K562 (cell line): ENCODE data around the gene DMP1. TPM values are rescaled to one million over a fixed set of nuclear protein-coding genes. Genes with fewer than 3 reads are reported as not detected.

Experiments
- ATAC-seq: fragments of 200-7000 bp; cut with Tn5 transposase; 3 replicates; pipeline ENCODE4 v1.9.1; 2020; ENCODE audit warnings: moderate library complexity
- BruUV-seq: library from RNA; stranded (reverse); fragments of 400-500 nt; replicated peaks from 2 replicates; lab custom pipeline; 2021; lab: Mats Ljungman, UMichigan
- CTCF ChIA-PET: fragments of 300-600 bp; formaldehyde crosslinking; extraction: SDS; loops from one replicate; lab custom pipeline; 2021; ENCODE audit warnings: low intra/inter-chr PET ratio; lab: Yijun Ruan, JAX
- POLR2A ChIA-PET: fragments of 300-600, 350-650 bp; sonication (Branson Sonifier 250); formaldehyde crosslinking; extraction: SDS; loops from one replicate; lab custom pipeline; 2021; ENCODE audit warnings: antibody characterized with exemption, inconsistent platforms; lab: Yijun Ruan, JAX
- DNase-seq, 4 experiments: peaks; one replicate each; pipeline versions ENCODE4 v3.0.0 to v3.0.0-alpha.2; 2011 to 2018; ENCODE audit warnings: low spot score in 3 of 4, mixed read lengths in 3 of 4; ENCODE audit errors: extremely low read depth in 1 of 4
- FAIRE-seq: peaks from 2 replicates; lab custom pipeline; 2011; peaks lifted over from hg19 to GRCh38; lab: Jason Lieb, UNC
- H2AFZ ChIP-seq: 2 replicates; pipeline ENCODE4 v1.6.0; 2011; ENCODE audit warnings: low read depth, low read length, control low read depth, inconsistent platforms
- H3K27ac ChIP-seq: fragments of 200-600 bp; 3 replicates; pipeline ENCODE4 v1.8.0; 2011; ENCODE audit warnings: low read depth, mild to moderate bottlenecking, control low read depth, inconsistent platforms, low read length, moderate library complexity, mixed read lengths; ENCODE audit errors: extremely low read depth
- H3K27me3 ChIP-seq, 2 experiments: fragments of 300-600 bp in 1 of 2; 2 replicates in 1 of 2; 3 replicates in 1 of 2; pipeline versions ENCODE4 v1.6.0 to v1.8.0; 2011; ENCODE audit warnings: inconsistent platforms in 2 of 2, low read length in 2 of 2, mild to moderate bottlenecking in 1 of 2, mixed read lengths in 1 of 2, moderate library complexity in 1 of 2; ENCODE audit not compliant: control insufficient read depth in 2 of 2, insufficient read depth in 2 of 2
- H3K36me3 ChIP-seq: fragments of 300-600 bp; 3 replicates; pipeline ENCODE4 v1.8.0; 2011; ENCODE audit warnings: mild to moderate bottlenecking, low read length, inconsistent platforms; ENCODE audit not compliant: control insufficient read depth, insufficient read depth
- H3K4me1 ChIP-seq, 2 experiments: fragments of 200-600 bp in 1 of 2; replicated peaks in 1 of 2; 2 replicates in 1 of 2; 3 replicates in 1 of 2; pipeline versions ENCODE4 v1.5.1 to v1.8.0; 2011; ENCODE audit warnings: inconsistent platforms in 2 of 2, low read length in 2 of 2, mild to moderate bottlenecking in 1 of 2, mixed read lengths in 1 of 2, moderate library complexity in 1 of 2; ENCODE audit not compliant: control insufficient read depth in 2 of 2, insufficient read depth in 2 of 2
- H3K4me2 ChIP-seq: 2 replicates; pipeline ENCODE4 v1.6.1; 2011; ENCODE audit warnings: low read length, control low read depth, inconsistent platforms, mixed read lengths; ENCODE audit not compliant: insufficient read depth
- H3K4me3 ChIP-seq: fragments of 200-600 bp; sonication (generic), shearing (Covaris generic); 2 replicates; pipeline ENCODE4 v1.5.1; 2016; ENCODE audit warnings: control low read depth, inconsistent platforms
- H3K79me2 ChIP-seq: fragments of 200-600 bp; 3 replicates; pipeline ENCODE4 v1.8.0; 2011; ENCODE audit warnings: low read length, inconsistent platforms; ENCODE audit not compliant: control insufficient read depth, insufficient read depth
- H3K9ac ChIP-seq, 2 experiments: 2 replicates each; pipeline versions ENCODE4 v1.6.0 to v1.6.1; 2011; ENCODE audit warnings: low read depth in 2 of 2, low read length in 2 of 2, control low read depth in 1 of 2, inconsistent platforms in 1 of 2, mild to moderate bottlenecking in 1 of 2, mixed read lengths in 1 of 2; ENCODE audit not compliant: insufficient read depth in 1 of 2
- H3K9me1 ChIP-seq: one replicate; pipeline ENCODE4 v1.6.0; 2011; ENCODE audit warnings: inconsistent platforms, mild to moderate bottlenecking, low read length, moderate library complexity; ENCODE audit not compliant: control insufficient read depth, insufficient read depth
- H3K9me3 ChIP-seq: replicated peaks from 2 replicates; pipeline ENCODE4 v1.5.1; 2011; ENCODE audit warnings: low read depth, low read length, inconsistent platforms; ENCODE audit not compliant: control insufficient read depth, insufficient read depth
- H4K20me1 ChIP-seq: replicated peaks from 2 replicates; pipeline ENCODE4 v1.6.1; 2011; ENCODE audit warnings: low read length, inconsistent platforms, mixed read lengths; ENCODE audit not compliant: control insufficient read depth, insufficient read depth
- CHD2 ChIP-seq: IDR thresholded peaks from 2 replicates; pipeline ENCODE4 v1.6.1; 2011; ENCODE audit warnings: low read depth, low read length
- CHD4 ChIP-seq: fragments of 200-600 bp; sonication (generic); IDR thresholded peaks from 3 replicates; pipeline ENCODE4 v1.6.1; 2012; ENCODE audit warnings: low read depth, mild to moderate bottlenecking, mixed read lengths, low read length, inconsistent platforms; ENCODE audit not compliant: insufficient read depth, insufficient replicate concordance, poor library complexity, severe bottlenecking
- EP400 ChIP-seq: fragments of 450-650 bp; IDR thresholded peaks from 2 replicates; pipeline ENCODE4 v1.6.1; 2017; ENCODE audit warnings: antibody characterized with exemption, mild to moderate bottlenecking, moderate library complexity
- ESRRB ChIP-seq: fragments of 250-450 bp; sonication (Bioruptor Pico); IDR thresholded peaks from 2 replicates; pipeline ENCODE4 v1.5.0; 2020; ENCODE audit warnings: mild to moderate bottlenecking, moderate library complexity, borderline replicate concordance
- ETS1 ChIP-seq: conservative IDR thresholded peaks from 2 replicates; pipeline ENCODE4 v1.6.1; 2011; ENCODE audit warnings: low read depth, mild to moderate bottlenecking, low read length; ENCODE audit not compliant: control insufficient read depth
- HDGF ChIP-seq: fragments of 450-650 bp; IDR thresholded peaks from 2 replicates; pipeline ENCODE4 v1.6.1; 2016
- ILK ChIP-seq: fragments of 450-650 bp; IDR thresholded peaks from 2 replicates; pipeline ENCODE4 v1.6.1; 2016; ENCODE audit warnings: missing genetic modification characterization, low read depth, mild to moderate bottlenecking, missing compliant biosample characterization, moderate library complexity, borderline replicate concordance
- KLF10 ChIP-seq: fragments of 250-450 bp; sonication (Bioruptor Pico); IDR thresholded peaks from 2 replicates; pipeline ENCODE4 v1.6.1; 2021; ENCODE audit warnings: matching md5 sums
- MTA3 ChIP-seq: fragments of 450-650 bp; formaldehyde crosslinking; IDR thresholded peaks from 2 replicates; pipeline ENCODE4 v1.6.1; 2017; ENCODE audit warnings: mild to moderate bottlenecking, borderline replicate concordance
- OTX1 ChIP-seq: fragments of 450-650 bp; formaldehyde crosslinking; IDR thresholded peaks from 2 replicates; pipeline ENCODE4 v1.4.0; 2022; ENCODE audit warnings: mild to moderate bottlenecking
- PHF20 ChIP-seq: fragments of 450-650 bp; IDR thresholded peaks from 2 replicates; pipeline ENCODE4 v1.6.1; 2018; ENCODE audit not compliant: partially characterized antibody
- POLR2AphosphoS2 ChIP-seq: IDR thresholded peaks from 2 replicates; pipeline ENCODE4 v1.6.1; 2012; ENCODE audit warnings: low read length, improper control_type of control experiment
- PTBP1 ChIP-seq: fragments of 200-400 bp; formaldehyde crosslinking; IDR thresholded peaks from 2 replicates; pipeline ENCODE4 v1.6.1; 2017; ENCODE audit warnings: low read depth, low read length
- RBM34 ChIP-seq: fragments of 200-400 bp; formaldehyde crosslinking; IDR thresholded peaks from 2 replicates; pipeline ENCODE4 v1.6.1; 2018; ENCODE audit warnings: low read length, borderline replicate concordance; ENCODE audit not compliant: insufficient read depth
- ZC3H11A ChIP-seq: IDR thresholded peaks from 2 replicates; pipeline ENCODE4 v1.6.1; 2012; ENCODE audit warnings: low read depth, low read length, improper control_type of control experiment
- ZNF695 ChIP-seq: fragments of 450-650 bp; formaldehyde crosslinking; IDR thresholded peaks from 2 replicates; pipeline ENCODE4 v1.4.0; 2020; ENCODE audit warnings: mild to moderate bottlenecking, moderate library complexity
- in situ Hi-C: fragments of 300-500 bp; cut with MboI; formaldehyde crosslinking; loops from 4 replicates; pipeline ENCODE4 v1.15.0; 2018; ENCODE audit warnings: inconsistent platforms, mixed read lengths
- intact Hi-C: fragments of 100-400 bp; cut with micrococcal nuclease; formaldehyde crosslinking; loops from 2 replicates; pipeline ENCODE4 v1.14.2; 2022
- polyA plus RNA-seq, 8 experiments: library from polyadenylated mRNA; depleted of rRNA in 4 of 8; stranded (reverse) in 5 of 8; unstranded in 3 of 8; fragments of >200 nt; fragmentation: Nextera tagmentation in 2 of 8; fragmentation: Illumina TruSeq in 1 of 8; extraction: Ambion mirVana in 2 of 8; extraction: Trizol in 1 of 8; gene quantifications; 2 replicates each; pipeline versions ENCODE4 v1.2.1 to v1.2.3, GENCODE V29; 2011 to 2014; ENCODE audit warnings: inconsistent platforms in 1 of 8, missing spikeins in 1 of 8
- total RNA-seq, 7 experiments: library from RNA; depleted of rRNA in 6 of 7; stranded (reverse); fragments of >200 nt in 6 of 7; fragmentation: Illumina TruSeq in 2 of 7; extraction: Trizol in 2 of 7; gene quantifications; 2 replicates each; pipeline versions ENCODE4 v1.2.1 to v1.2.3, GENCODE V29; 2011 to 2021; ENCODE audit warnings: low replicate concordance in 1 of 7
- TF ChIP-seq, protein P1 (sequence below), 3 experiments: IDR thresholded peaks in 2 of 3; conservative IDR thresholded peaks in 1 of 3; 2 replicates each; pipeline ENCODE4 v1.5.1; 2011 to 2012; ENCODE audit warnings: low read length in 3 of 3, mild to moderate bottlenecking in 3 of 3, control low read depth in 2 of 3, improper control_type of control experiment in 1 of 3, inconsistent platforms in 1 of 3, low read depth in 1 of 3, mixed read lengths in 1 of 3, moderate library complexity in 1 of 3; ENCODE audit not compliant: insufficient read depth in 2 of 3
- TF ChIP-seq, protein P2 (sequence below), 2 experiments: fragments of 450-650 bp; conservative IDR thresholded peaks; 2 replicates each; pipeline ENCODE4 v1.6.1; 2017; ENCODE audit warnings: mild to moderate bottlenecking in 2 of 2, moderate library complexity in 2 of 2

Gene DMP1
- total and polyA plus RNA-seq, 9 of the 15 experiments (the other 6 are each of a cell fraction or from before 2014, with no cell fraction given) = not detected

GRCh38 chr4:87601361-87601760, 48.7 kb upstream of the DMP1 start:
- in situ Hi-C loops = no loop called here
- intact Hi-C loops = no loop called here
- H3K27me3 ChIP-seq = no peaks in the 10 kb centered on the region
- no peaks in the 10 kb centered on the region for H4K20me1 ChIP-seq
- H3K27ac ChIP-seq = no peak overlapping the region
- no peak overlapping the region for H3K4me2 ChIP-seq
- no peak overlapping the region for H2AFZ ChIP-seq
- CTCF ChIA-PET = no interaction called here
- POLR2A ChIA-PET = interaction anchor here (0.6 kb wide), 1 partner anchor 32 kb away, joined by 3 read pairs; no protein-coding TSS in a partner anchor
- DNase-seq = no peak
- BruUV-seq = no TSS peak
- no peaks in the 10 kb centered on the region for H3K36me3 ChIP-seq
- no peak overlapping the region for H3K9ac ChIP-seq
- H3K79me2 ChIP-seq = no peaks in the 10 kb centered on the region
- no peaks in the 10 kb centered on the region for H3K9me3 ChIP-seq
- H3K4me1 ChIP-seq = no peaks in the 10 kb centered on the region
- no peak for FAIRE-seq
- ATAC-seq = no peak
- H3K9me1 ChIP-seq = no peaks in the 10 kb centered on the region
- H3K4me3 ChIP-seq = no peak overlapping the region
- TF ChIP-seq PTBP1 = no peak
- no peak for TF ChIP-seq RBM34
- TF ChIP-seq KLF10 (CRISPR knock-in tag) = no peak
- TF ChIP-seq OTX1 (CRISPR knock-in tag) = no peak
- no peak for TF ChIP-seq EP400
- TF ChIP-seq ILK = no peak
- no peak for TF ChIP-seq ZNF695 (CRISPR knock-in tag)
- TF ChIP-seq, protein P1, sequence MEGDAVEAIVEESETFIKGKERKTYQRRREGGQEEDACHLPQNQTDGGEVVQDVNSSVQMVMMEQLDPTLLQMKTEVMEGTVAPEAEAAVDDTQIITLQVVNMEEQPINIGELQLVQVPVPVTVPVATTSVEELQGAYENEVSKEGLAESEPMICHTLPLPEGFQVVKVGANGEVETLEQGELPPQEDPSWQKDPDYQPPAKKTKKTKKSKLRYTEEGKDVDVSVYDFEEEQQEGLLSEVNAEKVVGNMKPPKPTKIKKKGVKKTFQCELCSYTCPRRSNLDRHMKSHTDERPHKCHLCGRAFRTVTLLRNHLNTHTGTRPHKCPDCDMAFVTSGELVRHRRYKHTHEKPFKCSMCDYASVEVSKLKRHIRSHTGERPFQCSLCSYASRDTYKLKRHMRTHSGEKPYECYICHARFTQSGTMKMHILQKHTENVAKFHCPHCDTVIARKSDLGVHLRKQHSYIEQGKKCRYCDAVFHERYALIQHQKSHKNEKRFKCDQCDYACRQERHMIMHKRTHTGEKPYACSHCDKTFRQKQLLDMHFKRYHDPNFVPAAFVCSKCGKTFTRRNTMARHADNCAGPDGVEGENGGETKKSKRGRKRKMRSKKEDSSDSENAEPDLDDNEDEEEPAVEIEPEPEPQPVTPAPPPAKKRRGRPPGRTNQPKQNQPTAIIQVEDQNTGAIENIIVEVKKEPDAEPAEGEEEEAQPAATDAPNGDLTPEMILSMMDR (IDR thresholded peaks at IDR 0.05 in 2 of 3, conservative IDR thresholded peaks at IDR 0.05 in 1 of 3; ENCODE audit: insufficient read depth in 2 of 3, low read depth in 1 of 3, low read length in 3 of 3) = no peak
- TF ChIP-seq, protein P2, sequence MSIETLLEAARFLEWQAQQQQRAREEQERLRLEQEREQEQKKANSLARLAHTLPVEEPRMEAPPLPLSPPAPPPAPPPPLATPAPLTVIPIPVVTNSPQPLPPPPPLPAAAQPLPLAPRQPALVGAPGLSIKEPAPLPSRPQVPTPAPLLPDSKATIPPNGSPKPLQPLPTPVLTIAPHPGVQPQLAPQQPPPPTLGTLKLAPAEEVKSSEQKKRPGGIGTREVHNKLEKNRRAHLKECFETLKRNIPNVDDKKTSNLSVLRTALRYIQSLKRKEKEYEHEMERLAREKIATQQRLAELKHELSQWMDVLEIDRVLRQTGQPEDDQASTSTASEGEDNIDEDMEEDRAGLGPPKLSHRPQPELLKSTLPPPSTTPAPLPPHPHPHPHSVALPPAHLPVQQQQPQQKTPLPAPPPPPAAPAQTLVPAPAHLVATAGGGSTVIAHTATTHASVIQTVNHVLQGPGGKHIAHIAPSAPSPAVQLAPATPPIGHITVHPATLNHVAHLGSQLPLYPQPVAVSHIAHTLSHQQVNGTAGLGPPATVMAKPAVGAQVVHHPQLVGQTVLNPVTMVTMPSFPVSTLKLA (conservative IDR thresholded peaks at IDR 0.05) = no peak
- TF ChIP-seq ETS1 = no peak
- no peak for TF ChIP-seq CHD2
- no peak for TF ChIP-seq HDGF
- no peak for TF ChIP-seq CHD4
- TF ChIP-seq ZC3H11A = no peak
- TF ChIP-seq MTA3 = no peak
- no peak for TF ChIP-seq POLR2AphosphoS2
- no peak for TF ChIP-seq PHF20
- no peak for TF ChIP-seq ESRRB (CRISPR knock-in tag)
